Upper lobe of right lung (tissue), 1 donor: ENCODE results near the gene JUP. TPM values are rescaled to one million over a fixed set of nuclear protein-coding genes. Genes with fewer than 3 reads are reported as not detected.

Source experiments
- ATAC-seq: fragments of 200-7000 bp; cut with Tn5 transposase; one replicate; pipeline ENCODE4 v1.9.1; 2020; ENCODE audit warnings: mild to moderate bottlenecking, moderate library complexity
- DNase-seq: peaks from one replicate; pipeline ENCODE4 v3.0.0-alpha.2; 2020
- H3K27ac ChIP-seq: fragments of 200-600 bp; one replicate; pipeline ENCODE4 v1.8.0; 2022
- H3K27me3 ChIP-seq: fragments of 200-600 bp; one replicate; pipeline ENCODE4 v1.8.0; 2022; ENCODE audit warnings: mild to moderate bottlenecking
- H3K36me3 ChIP-seq: fragments of 200-600 bp; one replicate; pipeline ENCODE4 v1.8.0; 2022
- H3K4me1 ChIP-seq: fragments of 200-600 bp; one replicate; pipeline ENCODE4 v1.8.0; 2022
- H3K4me3 ChIP-seq: fragments of 200-600 bp; one replicate; pipeline ENCODE4 v1.8.0; 2022; ENCODE audit warnings: mild to moderate bottlenecking
- H3K9me3 ChIP-seq: fragments of 200-600 bp; one replicate; pipeline ENCODE4 v1.8.0; 2022
- intact Hi-C: fragments of 100-400 bp; cut with DNase I; formaldehyde crosslinking; loops from one replicate; pipeline ENCODE4 v1.11.0; 2022
- total RNA-seq: library from RNA; stranded (reverse); fragmentation: NEBNext Ultra II Directional; extraction: Animal tissue kit (Norgen Biotek cat#: 25700); gene quantifications from one replicate; pipeline ENCODE4 v1.2.1, GENCODE V29; 2021
- TF ChIP-seq, protein P1 (sequence below): fragments of 200-600 bp; IDR thresholded peaks from one replicate; pipeline ENCODE4 v1.8.0; 2022; ENCODE audit warnings: antibody characterized with exemption
- donor health status: DM: no; HTN: yes; CAD: no; lungs with severe emphysema.

The JUP gene
- total RNA-seq, 1 donor from 2014 or later: 109 TPM

DNA sequence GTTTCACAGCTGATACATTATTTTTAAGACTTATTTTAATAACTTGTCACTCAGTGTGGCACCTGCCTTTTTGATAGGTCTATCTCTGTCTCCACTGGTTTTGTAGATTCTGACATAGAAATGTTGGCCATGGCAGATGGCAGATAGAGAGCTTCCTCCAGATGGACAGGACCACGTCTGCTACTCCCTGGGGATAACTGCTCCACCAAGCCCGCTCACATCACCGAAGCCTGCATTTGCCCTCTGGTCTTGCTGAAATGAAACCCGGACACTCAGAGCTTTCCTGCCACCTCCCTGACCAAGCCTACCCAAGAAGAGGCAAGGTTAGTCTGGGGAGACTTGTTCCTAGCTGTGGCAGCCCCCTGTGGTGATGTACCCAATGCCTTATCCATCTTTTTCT, 35.6 kb downstream of the JUP start:
- TF ChIP-seq, protein P1, sequence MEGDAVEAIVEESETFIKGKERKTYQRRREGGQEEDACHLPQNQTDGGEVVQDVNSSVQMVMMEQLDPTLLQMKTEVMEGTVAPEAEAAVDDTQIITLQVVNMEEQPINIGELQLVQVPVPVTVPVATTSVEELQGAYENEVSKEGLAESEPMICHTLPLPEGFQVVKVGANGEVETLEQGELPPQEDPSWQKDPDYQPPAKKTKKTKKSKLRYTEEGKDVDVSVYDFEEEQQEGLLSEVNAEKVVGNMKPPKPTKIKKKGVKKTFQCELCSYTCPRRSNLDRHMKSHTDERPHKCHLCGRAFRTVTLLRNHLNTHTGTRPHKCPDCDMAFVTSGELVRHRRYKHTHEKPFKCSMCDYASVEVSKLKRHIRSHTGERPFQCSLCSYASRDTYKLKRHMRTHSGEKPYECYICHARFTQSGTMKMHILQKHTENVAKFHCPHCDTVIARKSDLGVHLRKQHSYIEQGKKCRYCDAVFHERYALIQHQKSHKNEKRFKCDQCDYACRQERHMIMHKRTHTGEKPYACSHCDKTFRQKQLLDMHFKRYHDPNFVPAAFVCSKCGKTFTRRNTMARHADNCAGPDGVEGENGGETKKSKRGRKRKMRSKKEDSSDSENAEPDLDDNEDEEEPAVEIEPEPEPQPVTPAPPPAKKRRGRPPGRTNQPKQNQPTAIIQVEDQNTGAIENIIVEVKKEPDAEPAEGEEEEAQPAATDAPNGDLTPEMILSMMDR: no peak
- Histone ChIP-seq H3K36me3 (peaks cover 19% of the 10 kb centered on the region), H3K27me3 (no peaks in the 10 kb centered on the region), H3K4me3 (no peak overlapping the region), H3K4me1 (no peaks in the 10 kb centered on the region), H3K9me3 (no peaks in the 10 kb centered on the region), H3K27ac (no peak overlapping the region)
- intact Hi-C loops: no loop called here
- ATAC-seq (no peak), DNase-seq (no peak)

DNA sequence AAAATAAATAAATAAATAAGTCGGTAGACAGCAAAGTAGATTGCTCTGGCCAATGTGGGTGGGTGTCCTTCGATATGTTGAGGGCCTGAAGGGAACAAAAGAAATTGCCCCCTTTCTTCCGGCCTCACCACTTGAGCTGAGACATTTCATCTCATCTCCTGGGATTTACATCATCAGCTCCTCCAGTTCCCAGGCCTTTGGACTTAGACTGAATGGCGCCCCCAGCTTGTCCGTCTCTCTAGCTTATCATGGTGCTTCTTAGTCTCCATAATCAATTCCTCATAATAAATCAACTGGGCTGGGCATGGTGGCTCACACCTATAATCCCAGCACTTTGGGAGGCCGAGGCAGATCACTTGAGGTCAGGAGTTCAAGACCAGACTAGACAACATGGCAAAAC, 38.2 kb downstream of the JUP start:
- Histone ChIP-seq H3K27me3 (no peaks in the 10 kb centered on the region), H3K4me1 (no peaks in the 10 kb centered on the region), H3K36me3 (no peaks in the 10 kb centered on the region), H3K4me3 (no peak overlapping the region), H3K9me3 (no peaks in the 10 kb centered on the region), H3K27ac (no peak overlapping the region)
- ATAC-seq (no peak), DNase-seq (no peak)
- TF ChIP-seq, protein P1: no peak
- intact Hi-C loops: no loop called here

DNA sequence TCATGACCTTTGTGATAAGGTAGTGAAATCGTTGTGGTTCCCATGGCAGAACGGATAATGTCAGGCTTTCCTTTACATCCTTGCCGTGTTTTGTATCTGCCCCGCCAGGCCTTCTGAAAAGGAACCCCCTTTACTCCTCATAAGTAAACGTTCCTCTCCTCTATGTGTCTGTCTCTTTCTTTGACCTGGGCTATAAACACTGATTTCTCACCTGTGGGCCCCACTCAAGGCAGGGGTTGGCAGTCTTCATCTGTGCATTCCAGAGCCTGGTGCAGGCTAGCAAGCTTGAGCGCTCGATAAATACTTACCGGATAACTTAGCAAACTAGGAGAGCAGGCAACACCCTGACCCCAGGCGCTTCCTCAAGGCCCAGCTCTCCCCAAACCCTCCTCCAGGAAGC, 44.8 kb downstream of the JUP start:
- Histone ChIP-seq H3K36me3 (no peaks in the 10 kb centered on the region), H3K27me3 (no peaks in the 10 kb centered on the region), H3K9me3 (no peaks in the 10 kb centered on the region), H3K4me3 (no peak overlapping the region), H3K27ac (no peak overlapping the region), H3K4me1 (peaks cover 3% of the 10 kb centered on the region)
- intact Hi-C loops: no loop called here
- TF ChIP-seq, protein P1: no peak
- ATAC-seq: no peak
- no peak for DNase-seq

DNA sequence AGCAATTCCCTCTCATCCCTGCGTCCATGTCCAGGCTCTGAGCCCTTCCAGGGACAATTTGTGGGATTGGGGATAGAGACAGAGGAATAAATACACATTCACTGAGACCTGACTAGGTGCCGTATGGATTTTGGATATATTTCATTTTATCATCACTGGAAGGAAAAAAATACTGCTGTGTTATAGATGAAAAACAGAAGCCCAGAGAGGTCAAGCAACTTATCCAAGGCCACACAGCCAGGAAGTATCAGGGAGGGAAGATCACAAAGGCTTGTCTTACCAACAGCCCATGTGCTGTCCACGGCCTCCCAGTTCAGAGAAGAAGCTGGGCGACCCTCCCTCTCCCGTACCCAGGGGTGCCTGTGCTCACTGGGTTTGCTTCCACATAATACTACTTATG, 46.0 kb downstream of the JUP start:
- peaks cover 3% of the 10 kb centered on the region for H3K4me1 ChIP-seq
- intact Hi-C loops: no loop called here
- no peak overlapping the region for H3K27ac ChIP-seq
- no peak for ATAC-seq
- H3K36me3 ChIP-seq: no peaks in the 10 kb centered on the region
- no peak overlapping the region for H3K4me3 ChIP-seq
- peaks cover 11% of the 10 kb centered on the region for H3K27me3 ChIP-seq
- TF ChIP-seq, protein P1: no peak
- H3K9me3 ChIP-seq: no peaks in the 10 kb centered on the region
- no peak for DNase-seq

DNA sequence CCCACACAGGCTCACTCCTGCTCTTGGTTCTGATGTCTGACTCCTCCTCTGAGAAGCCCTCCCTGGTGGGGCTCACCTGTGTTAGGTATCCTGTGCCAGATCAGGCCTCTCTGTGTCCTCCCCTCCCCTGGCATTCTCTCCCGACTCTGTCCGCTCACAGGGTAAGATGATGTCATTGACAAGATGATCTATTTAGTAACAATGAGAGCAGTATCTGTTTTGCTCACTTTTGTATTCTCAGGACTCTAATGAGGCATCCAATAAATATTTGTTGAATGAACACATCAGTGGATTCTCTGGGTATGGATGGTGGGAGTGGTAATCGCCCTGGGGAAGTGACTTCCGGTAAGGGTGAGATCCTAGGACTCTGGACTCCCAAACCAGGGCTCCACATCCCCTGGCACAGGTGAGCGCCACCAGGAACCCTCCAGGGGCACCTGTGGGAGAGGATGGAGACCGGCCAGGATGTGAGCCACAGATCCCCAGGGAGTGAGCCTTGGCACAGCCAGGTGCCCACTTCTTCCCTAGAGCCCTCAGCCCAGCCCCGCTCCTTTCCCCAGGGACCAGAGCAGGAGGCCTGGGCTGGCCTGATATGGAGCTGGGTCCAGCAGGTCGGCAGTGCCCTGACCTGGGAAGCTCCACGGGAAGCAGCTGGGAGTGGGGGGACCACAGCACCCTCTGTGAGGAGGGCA, 46.7 kb downstream of the JUP start:
- TF ChIP-seq, protein P1: no peak
- ATAC-seq: no peak
- no peak for DNase-seq
- H3K4me1 ChIP-seq: peaks cover 7% of the 10 kb centered on the region
- H3K4me3 ChIP-seq: no peak overlapping the region
- H3K36me3 ChIP-seq: no peaks in the 10 kb centered on the region
- H3K27me3 ChIP-seq: peaks cover 18% of the 10 kb centered on the region
- no peaks in the 10 kb centered on the region for H3K9me3 ChIP-seq
- intact Hi-C loops: loop anchor here (2.0 kb wide), 1 partner anchor 61 kb away; no protein-coding TSS in a partner anchor
- no peak overlapping the region for H3K27ac ChIP-seq

DNA sequence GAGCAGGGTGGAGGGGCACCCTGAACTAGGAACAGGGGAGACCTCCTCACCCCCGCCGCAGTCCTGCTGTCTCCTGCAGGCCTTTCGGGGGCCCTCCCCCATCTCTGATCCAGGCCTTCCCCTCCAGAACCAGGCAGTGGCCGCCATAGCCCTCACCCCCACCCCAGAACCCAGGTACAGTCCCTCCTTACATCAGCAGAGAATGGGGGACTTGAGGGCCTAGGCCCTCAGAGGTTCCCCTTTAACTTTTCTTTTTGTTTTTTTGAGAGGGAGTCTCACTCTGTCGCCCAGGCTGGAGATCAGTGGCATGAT, 47.8 kb downstream of the JUP start:
- Histone ChIP-seq H3K36me3 (no peaks in the 10 kb centered on the region), H3K4me3 (no peak overlapping the region), H3K27me3 (peaks cover 29% of the 10 kb centered on the region), H3K27ac (no peak overlapping the region), H3K4me1 (peaks cover 18% of the 10 kb centered on the region), H3K9me3 (no peaks in the 10 kb centered on the region)
- TF ChIP-seq, protein P1: no peak
- DNase-seq (no peak), ATAC-seq (no peak)
- intact Hi-C loops: loop anchor here (2.0 kb wide), 1 partner anchor 62 kb away; no protein-coding TSS in a partner anchor
